Measurements from ENCODE around the gene GPR31. TPM values are rescaled to one million over a fixed set of nuclear protein-coding genes. Genes with fewer than 3 reads are reported as not detected.

GPR31 gene
- total RNA-seq, 1 experiment from 2014 or later, result not detected

- no peak for TF ChIP-seq MLX (CRISPR knock-in tag; IDR thresholded peaks at IDR 0.05)
Observed at GRCh38 chr6:167111597-167111996, 46.2 kb downstream of the GPR31 start (continued).

GRCh38 chr6:167109651-167110050 lies 48.1 kb downstream of the GPR31 start:
- ChIA-PET CTCF (interaction anchor here (1.0 kb wide), 1 partner anchor 334 kb away, joined by 4 read pairs; no protein-coding TSS in a partner anchor), POLR2A (no interaction called here)
- no peak for DNase-seq (ENCODE audit: low spot score)
- Mint-ChIP-seq H3K9me3 (no peaks in the 10 kb centered on the region), H3K27ac (no peak overlapping the region), H3K4me3 (no peak overlapping the region), H3K4me1 (no peaks in the 10 kb centered on the region), H3K27me3 (ENCODE audit: low read depth) (no peaks in the 10 kb centered on the region), H3K36me3 (no peaks in the 10 kb centered on the region)
- TF ChIP-seq NR1H2 (CRISPR knock-in tag; IDR thresholded peaks at IDR 0.05) (no peak), EMX1 (CRISPR knock-in tag; IDR thresholded peaks at IDR 0.05) (no peak), SMAD3 (CRISPR knock-in tag; IDR thresholded peaks at IDR 0.05; ENCODE audit: borderline replicate concordance) (no peak), SOX15 (CRISPR knock-in tag; IDR thresholded peaks at IDR 0.05) (no peak), USF1 (CRISPR knock-in tag; IDR thresholded peaks at IDR 0.05) (no peak)
- no peak for ATAC-seq

- Mint-ChIP-seq H3K9me3 (no peaks in the 10 kb centered on the region), H3K27me3 (ENCODE audit: low read depth) (no peaks in the 10 kb centered on the region), H3K4me3 (no peak overlapping the region), H3K36me3 (no peaks in the 10 kb centered on the region), H3K27ac (no peak overlapping the region), H3K4me1 (no peaks in the 10 kb centered on the region)
- no peak for ATAC-seq
- ChIA-PET POLR2A (no interaction called here), CTCF (interaction anchor here (0.6 kb wide), 1 partner anchor 333 kb away, joined by 3 read pairs; no protein-coding TSS in a partner anchor)
- DNase-seq (ENCODE audit: low spot score), result no peak
- TF ChIP-seq HMGXB4 (CRISPR knock-in tag; IDR thresholded peaks at IDR 0.05), result no peak
- TF ChIP-seq ZSCAN18 (CRISPR knock-in tag; IDR thresholded peaks at IDR 0.05), result no peak
- no peak for TF ChIP-seq CREM (CRISPR knock-in tag; IDR thresholded peaks at IDR 0.05)
- no peak for TF ChIP-seq ZNF317 (CRISPR knock-in tag; IDR thresholded peaks at IDR 0.05; ENCODE audit: borderline replicate concordance, low read depth)
- no peak for TF ChIP-seq MYBL2 (CRISPR knock-in tag; IDR thresholded peaks at IDR 0.05)
- TF ChIP-seq ZNF396 (CRISPR knock-in tag; IDR thresholded peaks at IDR 0.05; ENCODE audit: borderline replicate concordance), result no peak
- TF ChIP-seq USF1 (CRISPR knock-in tag; IDR thresholded peaks at IDR 0.05), result no peak
- TF ChIP-seq NFATC4 (CRISPR knock-in tag; IDR thresholded peaks at IDR 0.05), result no peak
- TF ChIP-seq MLX (CRISPR knock-in tag; IDR thresholded peaks at IDR 0.05), result no peak
- TF ChIP-seq NFYB (CRISPR knock-in tag; conservative IDR thresholded peaks at IDR 0.05; ENCODE audit: low read depth), result no peak
- TF ChIP-seq TCF7 (CRISPR knock-in tag; IDR thresholded peaks at IDR 0.05; ENCODE audit: low read depth), result no peak
- TF ChIP-seq GRHL2 (CRISPR knock-in tag; IDR thresholded peaks at IDR 0.05; ENCODE audit: insufficient replicate concordance, severe bottlenecking), result no peak
- TF ChIP-seq STAT6 (CRISPR knock-in tag; conservative IDR thresholded peaks at IDR 0.05; ENCODE audit: low read depth), result no peak
- TF ChIP-seq ZNF423 (CRISPR knock-in tag; IDR thresholded peaks at IDR 0.05), result no peak
- TF ChIP-seq RORB (CRISPR knock-in tag; IDR thresholded peaks at IDR 0.05), result no peak
- TF ChIP-seq E2F5 (CRISPR knock-in tag; IDR thresholded peaks at IDR 0.05), result no peak
- no peak for TF ChIP-seq TP53 (CRISPR knock-in tag; IDR thresholded peaks at IDR 0.05)
Observed at GRCh38 chr6:167108278-167108677, 49.5 kb downstream of the GPR31 start.
